Measurements from ENCODE around the gene KCNQ5. TPM values are rescaled to one million over a fixed set of nuclear protein-coding genes. Genes with fewer than 3 reads are reported as not detected.

KCNQ5 gene
- total and polyA plus RNA-seq, 2 of the 8 experiments (the other 6 are each of a cell fraction or from before 2014, with no cell fraction given), result 0.83 to 1.2 TPM

GRCh38 chr6:72835749-72836148 lies 213.9 kb downstream of the KCNQ5 start:
- Histone ChIP-seq H3K4ac (replicated peaks; ENCODE audit: insufficient read length, low read depth, low read length) (no peak overlapping the region), H3K4me2 (ENCODE audit: insufficient read depth in 1 of 2, low read depth in 2 of 2, low read length in 2 of 2) (no peak overlapping the region), H3K4me3 (ENCODE audit: extremely low read depth in 1 of 4, insufficient read depth in 2 of 4, low read depth in 3 of 4, low read length in 4 of 4) (no peak overlapping the region), H4K91ac (replicated peaks; ENCODE audit: insufficient read length, low read length) (no peak overlapping the region), H4K5ac (ENCODE audit: insufficient read length, low read depth, low read length) (no peak overlapping the region), H3K36me3 (ENCODE audit: control insufficient read depth in 2 of 4, insufficient read depth in 4 of 4, low read length in 3 of 4) (no peaks in the 10 kb centered on the region), H4K20me1 (replicated peaks in 1 of 2; ENCODE audit: control insufficient read depth in 1 of 2, insufficient read depth in 2 of 2, low read length in 2 of 2) (no peaks in the 10 kb centered on the region), H3K9ac (replicated peaks in 1 of 4; ENCODE audit: extremely low read depth in 1 of 4, low read depth in 3 of 4, low read length in 3 of 4) (no peak overlapping the region), H2BK20ac (ENCODE audit: low read length) (no peak overlapping the region), H3K27me3 (replicated peaks in 1 of 4; ENCODE audit: control insufficient read depth in 3 of 4, extremely low read depth in 1 of 4, insufficient read depth in 3 of 4, low read length in 3 of 4) (no peaks in the 10 kb centered on the region), H3K9me3 (ENCODE audit: insufficient read depth in 2 of 2, low read depth in 1 of 2, low read length in 1 of 2) (no peaks in the 10 kb centered on the region), H3K23me2 (ENCODE audit: low read depth, low read length) (no peaks in the 10 kb centered on the region; the same call in 1 of the 2 replicates), H3K79me1 (ENCODE audit: low read depth, low read length) (no peaks in the 10 kb centered on the region), H2AFZ (ENCODE audit: low read length) (no peak overlapping the region), H2BK5ac (ENCODE audit: low read depth, low read length) (no peak overlapping the region), H3K4me1 (replicated peaks in 1 of 4; ENCODE audit: control insufficient read depth in 3 of 4, insufficient read depth in 4 of 4, low read length in 3 of 4) (no peaks in the 10 kb centered on the region), H4K8ac (ENCODE audit: extremely low read depth, insufficient read depth, low read length) (no peak overlapping the region), H2BK15ac (ENCODE audit: low read length) (no peak overlapping the region), H2AK5ac (ENCODE audit: low read depth, low read length) (no peak overlapping the region), H2BK120ac (replicated peaks; ENCODE audit: low read depth, low read length) (no peak overlapping the region), H3K79me2 (ENCODE audit: control insufficient read depth in 1 of 2, insufficient read depth in 2 of 2, low read length in 2 of 2) (no peaks in the 10 kb centered on the region), H3K27ac (ENCODE audit: low read depth, low read length) (no peak overlapping the region), H3K18ac (ENCODE audit: extremely low read depth, low read length) (no peak overlapping the region), H2BK12ac (ENCODE audit: low read depth, low read length) (no peak overlapping the region), H3K23ac (ENCODE audit: insufficient read length) (no peak overlapping the region), H3K56ac (replicated peaks; ENCODE audit: insufficient read length, low read depth, low read length) (no peak overlapping the region), H3K14ac (ENCODE audit: insufficient read length) (no peak overlapping the region)
- FAIRE-seq (no peak), DNase-seq (ENCODE audit: low read depth in 1 of 2, low spot score in 2 of 2) (no peak)
- WGBS, 2 experiments (ENCODE audit: extremely low coverage in 1 of 2, insufficient coverage in 1 of 2, insufficient read length in 1 of 2, insufficient replicate concordance in 2 of 2, low coverage in 1 of 2, low lambda C conversion rate in 2 of 2, missing lambda C conversion rate in 1 of 2), result 32 to 100% methylated on average over 1 of the region's 1 CpG
- ChIA-PET POLR2A (ENCODE audit: partially characterized antibody) (no interaction called here), CTCF (ENCODE audit: partially characterized antibody) (interaction anchor here (0.6 to 1.1 kb wide), 3 partner anchors 29 to 313 kb away, joined by 3 read pairs; no protein-coding TSS in a partner anchor)
- TF ChIP-seq EGR1 (IDR thresholded peaks at IDR 0.05; ENCODE audit: borderline replicate concordance, low read depth, low read length) (no peak), SRF (IDR thresholded peaks at IDR 0.05; ENCODE audit: low read depth, low read length) (no peak), EZH2 (IDR thresholded peaks at IDR 0.05; ENCODE audit: low read depth, low read length, severe bottlenecking) (no peak)

Measured in H1 (cell line).